Neural cell (in vitro differentiated cells): Measurements from ENCODE around the gene CYP46A1. TPM values are rescaled to one million over a fixed set of nuclear protein-coding genes. Genes with fewer than 3 reads are reported as not detected.

Experiments
- H2AFZ ChIP-seq: fragments of 200-600, 300-800 bp; sonication (generic), shearing (Covaris generic); 2 replicates; pipeline ENCODE4 v1.6.0; 2014; ENCODE audit warnings: low read depth, mild to moderate bottlenecking, antibody characterized with exemption, low read length, moderate library complexity
- H3F3A ChIP-seq: fragments of 200-600 bp; shearing (Covaris generic); 2 replicates; pipeline ENCODE4 v1.6.1; 2016; ENCODE audit warnings: mild to moderate bottlenecking, moderate library complexity, mixed read lengths, antibody characterized with exemption, low read length; ENCODE audit not compliant: insufficient read depth, poor library complexity, severe bottlenecking
- H3K27ac ChIP-seq: fragments of 200-600, 300-800 bp; sonication (generic), shearing (Covaris generic); 2 replicates; pipeline ENCODE4 v1.5.1; 2014; ENCODE audit warnings: mild to moderate bottlenecking, low read length, moderate library complexity
- H3K27me3 ChIP-seq: fragments of 300-800, 200-600 bp; sonication (generic), shearing (Covaris generic); 2 replicates; pipeline ENCODE4 v1.6.0; 2014; ENCODE audit warnings: mild to moderate bottlenecking, low read depth, low read length, moderate library complexity; ENCODE audit not compliant: insufficient read depth
- H3K36me3 ChIP-seq: fragments of 300-800, 200-600 bp; sonication (generic), shearing (Covaris generic); 2 replicates; pipeline ENCODE4 v1.5.1; 2014; ENCODE audit warnings: mild to moderate bottlenecking, antibody characterized with exemption, low read length, moderate library complexity; ENCODE audit not compliant: insufficient read depth
- H3K4me2 ChIP-seq: fragments of 300-800, 200-600 bp; sonication (generic), shearing (Covaris generic); 2 replicates; pipeline ENCODE4 v1.6.0; 2014; ENCODE audit warnings: mild to moderate bottlenecking, low read length
- H3K4me3 ChIP-seq: fragments of 300-800, 200-600 bp; sonication (generic), shearing (Covaris generic); 2 replicates; pipeline ENCODE4 v1.5.1; 2014; ENCODE audit warnings: mild to moderate bottlenecking, low read length, moderate library complexity
- H3K79me2 ChIP-seq: fragments of 200-600 bp; shearing (Covaris generic); replicated peaks from 2 replicates; pipeline ENCODE4 v1.6.0; 2014; ENCODE audit warnings: mild to moderate bottlenecking, low read length, moderate library complexity; ENCODE audit not compliant: insufficient read depth
- H3K9ac ChIP-seq: fragments of 300-800, 200-600 bp; sonication (generic), shearing (Covaris generic); 2 replicates; pipeline ENCODE4 v1.6.1; 2016; ENCODE audit warnings: mild to moderate bottlenecking, low read length, mixed read lengths
- H3K9me2 ChIP-seq: fragments of 200-600 bp; shearing (Covaris generic); 2 replicates; pipeline ENCODE4 v1.6.1; 2016; ENCODE audit warnings: mild to moderate bottlenecking, low read length, mixed read lengths; ENCODE audit not compliant: insufficient read depth
- H3K9me3 ChIP-seq: fragments of 200-600, 300-800 bp; sonication (generic), shearing (Covaris generic); 2 replicates; pipeline ENCODE4 v1.6.1; 2016; ENCODE audit warnings: mild to moderate bottlenecking, mixed run types, low read length, moderate library complexity, mixed read lengths
- H4K20me1 ChIP-seq: fragments of 200-600 bp; shearing (Covaris generic); 2 replicates; pipeline ENCODE4 v1.6.1; 2016; ENCODE audit warnings: mild to moderate bottlenecking, mixed run types; ENCODE audit not compliant: insufficient read depth
- EP300 ChIP-seq: fragments of 450-650 bp; conservative IDR thresholded peaks from 2 replicates; pipeline ENCODE4 v1.6.1; 2014; ENCODE audit warnings: antibody characterized with exemption, mild to moderate bottlenecking, moderate library complexity; ENCODE audit not compliant: poor library complexity, severe bottlenecking
- EZH2 ChIP-seq: fragments of 200-600, 300-800 bp; shearing (Covaris generic), sonication (generic); IDR thresholded peaks from 2 replicates; pipeline ENCODE4 v1.6.1; 2014; ENCODE audit warnings: antibody characterized with exemption, low read length, borderline replicate concordance, mild to moderate bottlenecking; ENCODE audit not compliant: insufficient read depth, poor library complexity, severe bottlenecking
- MXI1 ChIP-seq: fragments of 450-650 bp; conservative IDR thresholded peaks from 2 replicates; pipeline ENCODE4 v1.6.1; 2014; ENCODE audit warnings: antibody characterized with exemption, mild to moderate bottlenecking; ENCODE audit not compliant: poor library complexity, severe bottlenecking
- RAD21 ChIP-seq: fragments of 450-650 bp; conservative IDR thresholded peaks from 2 replicates; pipeline ENCODE4 v1.6.1; 2014; ENCODE audit warnings: antibody characterized with exemption, mild to moderate bottlenecking, moderate library complexity
- SMC3 ChIP-seq: fragments of 450-650 bp; conservative IDR thresholded peaks from 2 replicates; pipeline ENCODE4 v1.6.1; 2014; ENCODE audit warnings: antibody characterized with exemption, mild to moderate bottlenecking, moderate library complexity; ENCODE audit not compliant: poor library complexity
- polyA plus RNA-seq: library from polyadenylated mRNA; depleted of rRNA; stranded (reverse); fragments of >200 nt; gene quantifications from 2 replicates; pipeline ENCODE4 v1.2.3, GENCODE V29; 2014
- TF ChIP-seq, protein P1 (sequence below): IDR thresholded peaks from 2 replicates; pipeline ENCODE4 v1.6.1; 2012; ENCODE audit warnings: borderline replicate concordance
- TF ChIP-seq, protein P2 (sequence below): fragments of 450-650 bp; IDR thresholded peaks from 2 replicates; pipeline ENCODE4 v1.5.1; 2014; ENCODE audit warnings: antibody characterized with exemption, mild to moderate bottlenecking, moderate library complexity; ENCODE audit not compliant: poor library complexity, severe bottlenecking

The CYP46A1 gene
- polyA plus RNA-seq, 1 donor from 2014 or later, result 5.4 TPM

DNA sequence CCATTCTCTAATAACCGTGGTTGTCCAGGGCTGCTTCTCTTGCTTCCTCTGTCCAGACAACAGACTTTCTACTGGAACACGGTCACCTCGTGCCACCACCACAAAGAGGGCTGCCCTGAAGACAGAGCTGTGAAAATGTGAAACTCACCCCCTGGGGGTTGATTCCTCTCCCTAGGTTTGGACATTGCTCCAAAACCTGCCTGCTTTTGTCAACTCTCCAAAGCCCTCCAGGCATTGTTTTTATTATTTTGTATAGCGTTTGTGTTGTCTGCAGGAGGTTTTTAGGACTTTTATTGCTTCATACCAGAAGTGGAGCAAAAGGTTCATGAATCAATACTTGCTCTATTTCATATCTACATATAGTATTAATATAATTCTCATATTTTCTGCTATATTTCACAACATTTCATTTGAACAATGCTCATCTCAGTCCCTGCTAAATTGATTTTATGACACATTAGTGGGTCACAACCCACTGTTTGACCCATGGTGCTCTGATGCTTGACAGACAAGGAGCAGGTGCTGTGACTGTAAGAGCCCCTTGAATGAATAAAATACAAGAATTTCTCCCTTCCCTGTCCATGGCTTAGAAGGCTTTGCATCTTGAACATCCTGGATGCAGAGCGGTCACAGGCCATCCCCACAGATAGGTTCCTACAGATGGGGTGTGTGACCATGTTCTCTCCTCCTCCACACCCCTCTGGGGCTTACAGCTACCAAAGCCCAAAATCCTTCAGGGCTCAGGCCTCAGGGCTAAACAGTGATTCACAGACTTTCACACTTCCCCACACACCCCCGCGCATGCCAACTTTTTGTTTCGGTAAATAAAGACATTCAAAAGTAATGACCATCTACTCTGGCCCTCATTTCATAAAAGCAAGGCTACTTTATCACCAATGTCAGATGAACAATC, 88.5 kb downstream of the CYP46A1 start:
- Histone ChIP-seq H2AFZ (no peak overlapping the region), H4K20me1 (no peaks in the 10 kb centered on the region), H3K27ac (no peak overlapping the region), H3F3A (no peaks in the 10 kb centered on the region), H3K9ac (no peak overlapping the region), H3K4me2 (no peak overlapping the region), H3K79me2 (no peaks in the 10 kb centered on the region), H3K9me2 (no peaks in the 10 kb centered on the region), H3K27me3 (no peaks in the 10 kb centered on the region), H3K9me3 (no peaks in the 10 kb centered on the region), H3K36me3 (no peaks in the 10 kb centered on the region), H3K4me3 (no peak overlapping the region)
- TF ChIP-seq EZH2 (no peak), SMC3 (no peak), RAD21 (no peak), MXI1 (no peak), EP300 (no peak)
- TF ChIP-seq, protein P1, sequence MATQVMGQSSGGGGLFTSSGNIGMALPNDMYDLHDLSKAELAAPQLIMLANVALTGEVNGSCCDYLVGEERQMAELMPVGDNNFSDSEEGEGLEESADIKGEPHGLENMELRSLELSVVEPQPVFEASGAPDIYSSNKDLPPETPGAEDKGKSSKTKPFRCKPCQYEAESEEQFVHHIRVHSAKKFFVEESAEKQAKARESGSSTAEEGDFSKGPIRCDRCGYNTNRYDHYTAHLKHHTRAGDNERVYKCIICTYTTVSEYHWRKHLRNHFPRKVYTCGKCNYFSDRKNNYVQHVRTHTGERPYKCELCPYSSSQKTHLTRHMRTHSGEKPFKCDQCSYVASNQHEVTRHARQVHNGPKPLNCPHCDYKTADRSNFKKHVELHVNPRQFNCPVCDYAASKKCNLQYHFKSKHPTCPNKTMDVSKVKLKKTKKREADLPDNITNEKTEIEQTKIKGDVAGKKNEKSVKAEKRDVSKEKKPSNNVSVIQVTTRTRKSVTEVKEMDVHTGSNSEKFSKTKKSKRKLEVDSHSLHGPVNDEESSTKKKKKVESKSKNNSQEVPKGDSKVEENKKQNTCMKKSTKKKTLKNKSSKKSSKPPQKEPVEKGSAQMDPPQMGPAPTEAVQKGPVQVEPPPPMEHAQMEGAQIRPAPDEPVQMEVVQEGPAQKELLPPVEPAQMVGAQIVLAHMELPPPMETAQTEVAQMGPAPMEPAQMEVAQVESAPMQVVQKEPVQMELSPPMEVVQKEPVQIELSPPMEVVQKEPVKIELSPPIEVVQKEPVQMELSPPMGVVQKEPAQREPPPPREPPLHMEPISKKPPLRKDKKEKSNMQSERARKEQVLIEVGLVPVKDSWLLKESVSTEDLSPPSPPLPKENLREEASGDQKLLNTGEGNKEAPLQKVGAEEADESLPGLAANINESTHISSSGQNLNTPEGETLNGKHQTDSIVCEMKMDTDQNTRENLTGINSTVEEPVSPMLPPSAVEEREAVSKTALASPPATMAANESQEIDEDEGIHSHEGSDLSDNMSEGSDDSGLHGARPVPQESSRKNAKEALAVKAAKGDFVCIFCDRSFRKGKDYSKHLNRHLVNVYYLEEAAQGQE, result no peak
- TF ChIP-seq, protein P2, sequence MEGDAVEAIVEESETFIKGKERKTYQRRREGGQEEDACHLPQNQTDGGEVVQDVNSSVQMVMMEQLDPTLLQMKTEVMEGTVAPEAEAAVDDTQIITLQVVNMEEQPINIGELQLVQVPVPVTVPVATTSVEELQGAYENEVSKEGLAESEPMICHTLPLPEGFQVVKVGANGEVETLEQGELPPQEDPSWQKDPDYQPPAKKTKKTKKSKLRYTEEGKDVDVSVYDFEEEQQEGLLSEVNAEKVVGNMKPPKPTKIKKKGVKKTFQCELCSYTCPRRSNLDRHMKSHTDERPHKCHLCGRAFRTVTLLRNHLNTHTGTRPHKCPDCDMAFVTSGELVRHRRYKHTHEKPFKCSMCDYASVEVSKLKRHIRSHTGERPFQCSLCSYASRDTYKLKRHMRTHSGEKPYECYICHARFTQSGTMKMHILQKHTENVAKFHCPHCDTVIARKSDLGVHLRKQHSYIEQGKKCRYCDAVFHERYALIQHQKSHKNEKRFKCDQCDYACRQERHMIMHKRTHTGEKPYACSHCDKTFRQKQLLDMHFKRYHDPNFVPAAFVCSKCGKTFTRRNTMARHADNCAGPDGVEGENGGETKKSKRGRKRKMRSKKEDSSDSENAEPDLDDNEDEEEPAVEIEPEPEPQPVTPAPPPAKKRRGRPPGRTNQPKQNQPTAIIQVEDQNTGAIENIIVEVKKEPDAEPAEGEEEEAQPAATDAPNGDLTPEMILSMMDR, result no peak

DNA sequence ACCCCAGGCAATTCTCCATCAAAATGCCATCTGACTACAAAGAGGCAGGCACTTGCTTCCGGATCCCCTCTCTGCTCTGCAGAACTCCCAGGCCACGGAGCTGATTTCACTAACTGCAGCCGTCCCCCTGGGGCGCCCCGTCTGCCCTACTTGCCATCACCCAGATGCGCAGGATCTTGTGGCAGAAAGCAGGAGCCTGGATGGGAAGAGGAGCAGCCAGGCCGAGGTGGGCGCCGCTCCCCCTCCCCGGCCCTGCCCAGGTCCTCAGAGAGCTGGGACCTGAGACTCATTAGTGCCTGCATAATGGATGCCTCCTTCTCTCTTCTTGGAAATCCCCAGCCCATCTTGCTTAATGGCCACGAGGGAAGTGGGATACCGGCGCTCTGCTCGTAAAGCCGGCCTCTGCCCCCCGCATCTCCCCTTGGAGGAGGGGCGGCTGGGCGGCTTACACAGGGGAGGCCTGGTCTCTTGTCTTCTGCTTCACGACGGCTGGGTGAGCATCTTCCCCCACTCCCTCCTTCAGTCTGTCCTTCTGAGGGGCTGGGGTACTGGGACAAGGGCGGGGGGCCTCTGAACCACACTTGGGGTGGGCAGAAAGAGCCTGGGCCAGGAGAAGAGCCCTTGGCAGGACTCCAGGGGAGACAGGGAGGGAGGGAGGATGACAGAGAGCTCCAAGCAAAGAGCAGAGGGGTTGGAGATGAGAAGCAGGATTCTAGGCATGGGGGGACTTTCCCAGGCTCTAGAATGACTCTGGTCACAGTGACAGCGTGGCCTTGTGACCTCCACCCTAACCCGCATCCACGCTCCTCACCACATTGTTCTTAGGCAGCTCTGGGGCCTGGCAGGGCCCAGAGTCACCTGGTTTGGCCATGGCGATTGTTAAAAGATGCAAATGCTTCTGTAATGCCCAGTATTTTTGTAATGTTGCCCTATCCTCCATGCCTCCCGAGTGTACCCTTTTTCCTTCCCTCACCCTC, 89.7 kb downstream of the CYP46A1 start:
- no peaks in the 10 kb centered on the region for H3K9me2 ChIP-seq
- no peak overlapping the region for H3K9ac ChIP-seq
- no peaks in the 10 kb centered on the region for H3K27me3 ChIP-seq
- no peaks in the 10 kb centered on the region for H3F3A ChIP-seq
- no peaks in the 10 kb centered on the region for H3K36me3 ChIP-seq
- no peaks in the 10 kb centered on the region for H4K20me1 ChIP-seq
- no peaks in the 10 kb centered on the region for H3K79me2 ChIP-seq
- no peak overlapping the region for H3K4me2 ChIP-seq
- H3K27ac ChIP-seq, result no peak overlapping the region
- H2AFZ ChIP-seq, result peak overlapping the region; percentile 40
- no peak overlapping the region for H3K4me3 ChIP-seq
- TF ChIP-seq, protein P2, result no peak
- H3K9me3 ChIP-seq, result no peaks in the 10 kb centered on the region
